Immature natural killer cell (primary cell): ENCODE measurements around the gene ARID4B. TPM values are rescaled to one million over a fixed set of nuclear protein-coding genes. Genes with fewer than 3 reads are reported as not detected.

Experiments used
- DNase-seq, 3 donors: peaks; one replicate each; pipeline ENCODE4 v3.0.0; 2022; ENCODE audit warnings: mixed read lengths in 1 of 3
- H3K27ac Mint-ChIP-seq, 6 donors: one replicate each; pipeline ENCODE4 v1.8.0; 2020; ENCODE audit warnings: mixed read lengths in 6 of 6, mild to moderate bottlenecking in 5 of 6, inconsistent platforms in 4 of 6, moderate library complexity in 3 of 6
- H3K27me3 Mint-ChIP-seq, 3 donors: one replicate each; pipeline ENCODE4 v1.8.0; 2020 to 2021; ENCODE audit warnings: low read depth in 3 of 3, mild to moderate bottlenecking in 3 of 3, mixed read lengths in 3 of 3, moderate library complexity in 3 of 3, inconsistent platforms in 1 of 3
- H3K36me3 Mint-ChIP-seq, 3 donors: one replicate each; pipeline ENCODE4 v1.8.0; 2020; ENCODE audit warnings: mixed read lengths in 3 of 3, inconsistent platforms in 2 of 3, mild to moderate bottlenecking in 2 of 3
- H3K4me1 Mint-ChIP-seq, 2 donors: one replicate each; pipeline ENCODE4 v1.8.0; 2020; ENCODE audit warnings: inconsistent platforms in 2 of 2, mild to moderate bottlenecking in 2 of 2, mixed read lengths in 2 of 2, moderate library complexity in 1 of 2
- H3K4me3 Mint-ChIP-seq, 5 donors: one replicate each; pipeline ENCODE4 v1.8.0; 2020; ENCODE audit warnings: mild to moderate bottlenecking in 5 of 5, mixed read lengths in 5 of 5, inconsistent platforms in 3 of 5, moderate library complexity in 3 of 5
- H3K9me3 Mint-ChIP-seq, 6 donors: one replicate each; pipeline ENCODE4 v1.8.0; 2020; ENCODE audit warnings: mild to moderate bottlenecking in 6 of 6, mixed read lengths in 6 of 6, inconsistent platforms in 4 of 6, moderate library complexity in 3 of 6
- polyA plus RNA-seq, 3 donors: library from polyadenylated mRNA; unstranded; fragments of 300-500 nt; fragmentation: Illumina TruSeq; gene quantifications; one replicate each; pipeline ENCODE4 v1.2.3, GENCODE V29; 2021

ARID4B gene
- polyA plus RNA-seq, 3 donors from 2014 or later, result 28.3 to 77.9 (median 34.2) TPM

DNA sequence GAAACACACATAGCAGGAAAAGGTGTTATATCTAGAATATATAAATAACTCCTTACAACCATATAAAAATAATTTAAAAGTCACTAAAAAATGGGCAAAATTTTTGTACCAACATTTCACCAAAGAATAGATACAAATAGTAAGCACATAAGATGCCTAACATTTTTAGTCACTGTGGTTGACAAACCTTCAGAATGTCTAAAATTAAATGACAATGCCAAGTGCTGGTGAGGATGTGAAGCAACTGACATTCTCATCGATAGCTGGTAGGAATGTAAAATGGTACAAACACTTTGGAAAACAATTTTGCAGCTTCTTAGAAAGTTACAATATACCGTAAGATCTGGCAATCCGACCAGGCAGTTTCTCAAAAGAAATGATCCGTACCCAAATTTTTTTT, 185.0 kb downstream of the ARID4B start:
- Mint-ChIP-seq H3K4me1 (peaks cover 3 to 6% of the 10 kb centered on the region in 2 donors), H3K36me3 (peaks cover 0 to 41% (median 15%) of the 10 kb centered on the region in 3 donors), H3K27ac (no peak overlapping the region), H3K27me3 (peaks cover 0 to 3% (median 0%) of the 10 kb centered on the region in 3 donors), H3K9me3 (no peaks in the 10 kb centered on the region), H3K4me3 (no peak overlapping the region)
- no peak for DNase-seq

DNA sequence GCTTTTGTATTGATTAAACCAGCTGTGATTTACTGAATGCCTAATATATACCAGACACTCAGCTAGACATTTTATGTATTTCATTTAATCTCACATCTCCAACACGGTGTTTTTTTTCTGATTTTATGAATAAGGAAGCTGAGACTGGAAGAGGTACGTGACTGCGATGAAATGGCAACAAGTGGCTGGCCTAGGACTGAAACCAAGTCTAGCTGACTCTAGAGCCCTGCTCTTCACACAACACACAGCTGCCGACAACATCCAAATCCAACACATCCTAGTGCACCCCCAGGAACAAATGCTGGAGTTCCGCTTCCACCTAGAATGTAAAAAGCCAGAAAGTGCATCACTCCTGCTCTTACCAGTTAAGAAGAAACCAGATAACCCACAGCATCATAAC, 188.7 kb downstream of the ARID4B start:
- no peak overlapping the region for H3K27ac Mint-ChIP-seq
- H3K4me3 Mint-ChIP-seq, result no peak overlapping the region
- H3K9me3 Mint-ChIP-seq, result no peaks in the 10 kb centered on the region
- no peak for DNase-seq
- H3K36me3 Mint-ChIP-seq, result peaks cover 7 to 57% (median 31%) of the 10 kb centered on the region in 3 donors
- H3K27me3 Mint-ChIP-seq, result peaks cover 0 to 3% (median 0%) of the 10 kb centered on the region in 3 donors
- H3K4me1 Mint-ChIP-seq, result peaks cover 3 to 6% of the 10 kb centered on the region in 2 donors

- Mint-ChIP-seq H3K36me3 (peaks cover 7 to 56% (median 31%) of the 10 kb centered on the region in 3 donors), H3K27ac (peak overlapping the region in 2 of 6 donors; percentile 3 to 81), H3K4me1 (peaks cover 3 to 6% of the 10 kb centered on the region in 2 donors), H3K4me3 (no peak overlapping the region), H3K9me3 (no peaks in the 10 kb centered on the region), H3K27me3 (peaks cover 0 to 3% (median 0%) of the 10 kb centered on the region in 3 donors)
- DNase-seq, result no peak
These were observed 189.2 kb downstream of the ARID4B start for GRCh38 chr1:235138821-235139220.

- H3K27ac Mint-ChIP-seq, result no peak overlapping the region
These were observed 191.9 kb downstream of the ARID4B start for GRCh38 chr1:235136111-235136510.

DNA sequence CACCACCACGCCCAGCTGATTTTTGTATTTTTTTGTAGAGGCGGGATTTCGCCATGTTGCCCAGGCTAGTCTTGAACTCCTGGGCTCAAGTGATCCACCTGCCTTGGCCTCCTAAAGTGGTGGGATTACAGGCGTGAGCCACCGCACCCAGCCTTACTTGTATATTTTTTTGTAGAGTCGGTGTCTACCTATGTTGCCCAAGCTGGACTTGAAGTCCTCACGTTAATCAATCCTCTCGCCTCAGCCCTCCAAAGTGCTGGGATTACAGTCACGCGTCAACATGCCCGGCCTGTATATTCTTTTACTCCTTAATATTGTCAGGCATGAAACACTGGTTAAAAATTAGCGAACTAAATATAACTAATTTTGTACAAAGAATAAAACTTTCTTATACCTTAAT, 193.8 kb downstream of the ARID4B start:
- Mint-ChIP-seq H3K27me3 (peaks cover 0 to 2% (median 0%) of the 10 kb centered on the region in 3 donors), H3K4me3 (no peak overlapping the region), H3K27ac (no peak overlapping the region), H3K36me3 (peaks cover 12 to 42% (median 23%) of the 10 kb centered on the region in 3 donors), H3K9me3 (no peaks in the 10 kb centered on the region), H3K4me1 (peaks cover 3 to 10% of the 10 kb centered on the region in 2 donors)
- DNase-seq, result no peak

More at GRCh38 chr1:235136111-235136510, 191.9 kb downstream of the ARID4B start:
- H3K4me3 Mint-ChIP-seq, result no peak overlapping the region
- peaks cover 1 to 6% of the 10 kb centered on the region in 2 donors for H3K4me1 Mint-ChIP-seq
- peaks cover 0 to 2% (median 0%) of the 10 kb centered on the region in 3 donors for H3K27me3 Mint-ChIP-seq
- DNase-seq, result no peak
- no peaks in the 10 kb centered on the region for H3K9me3 Mint-ChIP-seq
- H3K36me3 Mint-ChIP-seq, result peaks cover 12 to 48% (median 28%) of the 10 kb centered on the region in 3 donors

- DNase-seq, result no peak
- peaks cover 5 to 13% (median 10%) of the 10 kb centered on the region in 3 donors for H3K27me3 Mint-ChIP-seq
- no peak overlapping the region for H3K4me3 Mint-ChIP-seq
- H3K4me1 Mint-ChIP-seq, result peaks cover 11 to 14% of the 10 kb centered on the region in 2 donors
- peak overlapping the region in 2 of 6 donors; percentile 15 to 43 for H3K27ac Mint-ChIP-seq
- no peaks in the 10 kb centered on the region for H3K9me3 Mint-ChIP-seq
- H3K36me3 Mint-ChIP-seq, result peaks cover 12 to 32% (median 16%) of the 10 kb centered on the region in 3 donors
These were observed 194.9 kb downstream of the ARID4B start for GRCh38 chr1:235133086-235133485.

DNA sequence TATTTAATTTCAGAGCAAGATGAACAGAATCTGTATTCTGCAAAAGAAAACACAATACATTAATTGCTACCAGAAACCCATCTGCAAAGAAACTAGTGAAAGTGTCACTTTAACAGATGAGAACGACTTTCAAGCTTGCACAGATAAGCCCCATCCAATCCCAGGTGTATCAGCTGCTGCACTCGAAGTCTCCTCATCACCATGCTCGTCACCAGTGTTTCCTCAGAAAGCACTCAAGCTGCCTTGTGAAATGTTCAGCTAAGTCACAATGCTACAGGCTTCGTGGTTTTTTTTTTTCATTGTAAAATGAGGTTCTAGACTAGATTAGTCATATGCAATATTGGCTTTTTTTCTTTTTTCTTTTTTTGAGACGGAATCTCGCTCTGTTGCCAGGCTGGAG, 196.0 kb downstream of the ARID4B start:
- H3K36me3 Mint-ChIP-seq, result peaks cover 9 to 24% (median 10%) of the 10 kb centered on the region in 3 donors
- peak overlapping the region in 2 of 6 donors; percentile 31 to 40 for H3K27ac Mint-ChIP-seq
- no peak overlapping the region for H3K4me3 Mint-ChIP-seq
- H3K9me3 Mint-ChIP-seq, result no peaks in the 10 kb centered on the region
- H3K4me1 Mint-ChIP-seq, result peaks cover 22 to 25% of the 10 kb centered on the region in 2 donors
- DNase-seq, result no peak
- peaks cover 5 to 18% (median 14%) of the 10 kb centered on the region in 3 donors for H3K27me3 Mint-ChIP-seq

DNA sequence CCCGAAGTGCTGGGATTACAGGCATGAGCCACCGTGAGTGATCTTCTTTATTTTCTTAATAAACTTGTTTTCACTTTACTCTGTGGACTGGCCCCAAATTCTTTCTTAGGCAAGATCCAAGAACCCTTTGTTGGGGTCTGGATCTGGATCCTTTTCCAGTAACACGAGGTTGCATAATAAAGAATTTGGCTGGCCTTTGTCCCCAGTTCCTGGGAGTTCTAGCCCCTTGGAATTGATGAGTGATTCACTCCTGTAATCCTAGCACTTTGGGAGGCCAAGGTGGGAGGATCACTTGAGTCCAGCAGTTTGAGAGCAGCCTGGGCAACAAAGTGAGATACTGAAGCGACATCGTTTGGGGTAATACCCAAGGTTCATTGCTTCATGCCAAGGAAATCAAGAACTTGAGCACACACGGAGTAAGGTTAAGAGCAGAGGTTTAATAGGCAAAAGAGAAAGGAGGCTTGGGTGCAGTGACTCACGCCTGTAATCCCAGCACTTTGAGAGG, 197.2 kb downstream of the ARID4B start:
- Mint-ChIP-seq H3K4me1 (peaks cover 32 to 35% of the 10 kb centered on the region in 2 donors), H3K9me3 (no peaks in the 10 kb centered on the region), H3K4me3 (no peak overlapping the region), H3K27me3 (peaks cover 5 to 18% (median 14%) of the 10 kb centered on the region in 3 donors), H3K27ac (peak overlapping the region in 4 of 6 donors; percentile 17 to 72 (median 49)), H3K36me3 (peaks cover 0 to 13% (median 9%) of the 10 kb centered on the region in 3 donors)
- DNase-seq, result no peak

- Mint-ChIP-seq H3K9me3 (no peaks in the 10 kb centered on the region), H3K36me3 (peaks cover 0 to 9% (median 5%) of the 10 kb centered on the region in 3 donors), H3K27ac (peak overlapping the region; percentile 83 to 96 (median 92)), H3K4me3 (peak overlapping the region; percentile 44 to 97 (median 96)), H3K4me1 (peaks cover 32 to 44% of the 10 kb centered on the region in 2 donors), H3K27me3 (peaks cover 5 to 18% (median 14%) of the 10 kb centered on the region in 3 donors)
- no peak for DNase-seq
These were observed 198.0 kb downstream of the ARID4B start for GRCh38 chr1:235129774-235130570.

DNA sequence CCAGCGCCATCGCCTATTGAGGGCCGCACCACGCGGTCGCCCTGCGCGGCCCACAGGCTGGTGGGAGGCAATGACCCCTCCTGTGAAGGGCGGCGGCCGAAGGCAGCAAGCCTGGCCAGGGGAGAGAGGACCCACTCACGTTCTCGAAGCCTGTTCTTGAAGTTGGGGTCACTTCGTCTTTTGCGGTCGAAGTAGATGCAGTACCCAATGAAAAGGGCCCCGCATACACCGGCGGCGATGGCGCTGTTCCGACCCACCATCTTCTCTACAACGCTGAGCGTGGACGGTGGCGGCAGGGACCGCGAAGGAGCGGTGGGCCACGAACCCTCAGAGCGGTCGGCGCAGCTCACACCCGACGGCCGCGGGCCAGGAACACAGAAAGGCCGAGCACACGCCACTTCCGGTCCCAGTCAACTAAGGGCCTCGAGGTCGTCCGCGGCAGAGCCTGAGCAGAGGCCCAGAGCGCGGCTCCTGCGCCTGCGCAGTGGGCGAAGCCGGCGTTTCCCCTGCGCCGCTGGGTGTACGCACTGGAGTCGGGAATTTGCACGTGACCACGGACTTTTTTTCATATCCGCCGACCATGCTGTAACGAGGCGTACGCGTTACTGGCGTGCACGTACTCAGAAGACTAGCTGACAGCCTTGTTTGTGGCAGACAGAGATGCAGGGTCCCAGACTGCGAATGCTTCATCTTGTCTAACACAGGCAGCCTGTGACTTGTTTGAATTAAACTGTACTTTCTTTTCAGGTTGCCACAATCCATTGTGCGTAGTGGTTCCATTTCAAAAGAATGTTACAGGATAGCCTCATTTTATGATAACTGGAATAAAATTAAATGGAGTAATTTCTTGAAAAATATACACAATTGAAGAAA, 199.3 kb downstream of the ARID4B start, which contains the start of gene TOMM20:
TSS of gene TOMM20 (minus strand) at position 382 of the 873 bp plus-strand sequence. CDS start at position 260, 122 bp downstream.
- peaks cover 5 to 18% (median 14%) of the 10 kb centered on the region in 3 donors for H3K27me3 Mint-ChIP-seq
- H3K36me3 Mint-ChIP-seq, result peaks cover 0 to 5% (median 4%) of the 10 kb centered on the region in 3 donors
- peak within 1 kb of the TSS; percentile 90 to 97 (median 96) for H3K4me3 Mint-ChIP-seq
- DNase-seq, result peak; percentile 96 to 97 (median 97)
- peaks cover 40 to 56% of the 10 kb centered on the region in 2 donors for H3K4me1 Mint-ChIP-seq
- H3K27ac Mint-ChIP-seq, result peak within 1 kb of the TSS; percentile 90 to 97 (median 96)
- no peaks in the 10 kb centered on the region for H3K9me3 Mint-ChIP-seq

DNA sequence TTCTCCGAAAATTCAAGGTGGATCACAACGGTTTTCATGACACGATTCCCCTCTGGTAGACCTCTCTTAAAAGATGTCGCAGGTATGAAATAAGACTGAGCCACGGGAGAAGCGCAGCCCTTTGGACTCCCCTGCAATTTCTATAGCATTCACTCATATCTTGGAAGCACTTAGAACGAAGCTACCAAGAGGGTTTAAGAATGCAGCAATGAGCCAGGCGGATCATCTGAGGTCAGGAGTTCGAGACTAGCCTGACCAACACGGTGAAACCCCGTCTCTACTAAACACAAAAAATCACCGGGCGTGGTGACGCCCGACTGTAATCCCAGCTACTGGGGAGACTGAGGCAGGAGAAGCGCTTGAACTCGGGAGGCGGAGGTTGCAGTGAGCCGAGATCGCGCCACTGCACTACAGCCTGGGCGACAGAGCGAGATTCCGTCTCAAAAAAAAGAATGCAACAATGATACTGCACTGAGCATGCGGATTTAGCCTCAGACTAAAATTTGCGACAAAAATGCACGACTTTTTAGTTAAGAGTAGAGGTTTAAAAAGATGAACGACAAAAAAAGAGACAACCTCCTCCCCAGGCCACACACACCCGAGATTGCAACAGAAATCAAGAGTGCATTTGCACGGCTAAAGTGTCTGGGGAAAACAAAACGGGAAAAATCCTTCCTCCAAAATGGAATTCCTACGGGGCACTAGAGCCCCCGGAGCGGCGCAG, 200.1 kb downstream of the ARID4B start:
- Mint-ChIP-seq H3K9me3 (no peaks in the 10 kb centered on the region), H3K27ac (peak overlapping the region; percentile 89 to 97 (median 96)), H3K4me1 (peaks cover 46 to 64% of the 10 kb centered on the region in 2 donors), H3K36me3 (peaks cover 0 to 3% (median 3%) of the 10 kb centered on the region in 3 donors), H3K4me3 (peak overlapping the region; percentile 90 to 97 (median 96)), H3K27me3 (peaks cover 5 to 18% (median 14%) of the 10 kb centered on the region in 3 donors)
- no peak for DNase-seq

- Mint-ChIP-seq H3K27me3 (peaks cover 5 to 16% (median 14%) of the 10 kb centered on the region in 3 donors), H3K4me3 (peak overlapping the region; percentile 90 to 97 (median 96)), H3K27ac (peak overlapping the region; percentile 89 to 97 (median 96)), H3K36me3 (no peaks in the 10 kb centered on the region), H3K9me3 (no peaks in the 10 kb centered on the region), H3K4me1 (peaks cover 50 to 71% of the 10 kb centered on the region in 2 donors)
- no peak for DNase-seq
These were observed 200.8 kb downstream of the ARID4B start for GRCh38 chr1:235127203-235127602.
